B cell (primary cell): Measurements from ENCODE around the gene RERE. TPM values are rescaled to one million over a fixed set of nuclear protein-coding genes. Genes with fewer than 3 reads are reported as not detected.

ENCODE experiments used
- ATAC-seq: fragments of 200-7000 bp; cut with Tn5 transposase; one replicate; pipeline ENCODE4 v1.10.0; 2021; ENCODE audit warnings: low read depth, mild to moderate bottlenecking, moderate number of reproducible peaks, moderate library complexity
- CTCF ChIA-PET: fragments of 350-600 bp; sonication (Branson Sonifier 250); formaldehyde crosslinking; loops from one replicate; lab custom pipeline; 2021; ENCODE audit warnings: antibody characterized with exemption, inconsistent platforms; lab: Charles Lee
- POLR2A ChIA-PET: fragments of 350-600 bp; sonication (Branson Sonifier 250); formaldehyde crosslinking; loops from one replicate; lab custom pipeline; 2021; ENCODE audit warnings: antibody characterized with exemption; lab: Charles Lee
- DNase-seq: peaks from one replicate; pipeline ENCODE4 v3.0.0; 2013
- H2AFZ ChIP-seq: 2 replicates; pipeline ENCODE4 v1.6.1; 2012; ENCODE audit warnings: mild to moderate bottlenecking, low read depth, low read length; ENCODE audit not compliant: insufficient read depth, poor library complexity, severe bottlenecking
- H3K27ac ChIP-seq, 2 donors: 1 replicate in 1 of 2; 2 replicates in 1 of 2; pipeline ENCODE4 v1.5.1; 2012 to 2013; ENCODE audit warnings: low read length in 2 of 2, mild to moderate bottlenecking in 2 of 2, moderate library complexity in 1 of 2
- H3K27me3 ChIP-seq, 4 experiments: fragments of 200-600 bp in 1 of 4; sonication (generic) in 1 of 4; replicated peaks in 1 of 4; 1 replicate in 2 of 4; 2 replicates in 2 of 4; pipeline versions ENCODE4 v1.6.1 to v1.7.0; 2013 to 2016; ENCODE audit warnings: low read length in 3 of 4, mild to moderate bottlenecking in 2 of 4, mixed read lengths in 1 of 4, moderate library complexity in 1 of 4; ENCODE audit not compliant: insufficient read depth in 4 of 4, control insufficient read depth in 3 of 4; ENCODE audit errors: control extremely low read depth in 1 of 4
- H3K36me3 ChIP-seq, 2 experiments: replicated peaks in 1 of 2; 1 replicate in 1 of 2; 2 replicates in 1 of 2; pipeline versions ENCODE4 v1.6.1 to v1.7.1; 2013; ENCODE audit warnings: low read length in 1 of 2; ENCODE audit not compliant: insufficient read depth in 2 of 2, control insufficient read depth in 1 of 2; ENCODE audit errors: control extremely low read depth in 1 of 2, extremely low read depth in 1 of 2
- H3K4me1 ChIP-seq, 2 donors: fragments of 200-600 bp in 1 of 2; sonication (generic) in 1 of 2; 1 replicate in 1 of 2; 2 replicates in 1 of 2; pipeline versions ENCODE4 v1.5.1 to v1.6.1; 2013 to 2017; ENCODE audit warnings: low read length in 2 of 2; ENCODE audit not compliant: control insufficient read depth in 2 of 2, insufficient read depth in 2 of 2
- H3K4me2 ChIP-seq: replicated peaks from 2 replicates; pipeline ENCODE3; 2012; ENCODE audit warnings: mild to moderate bottlenecking, low read depth, low read length; ENCODE audit not compliant: poor library complexity, severe bottlenecking
- H3K4me3 ChIP-seq, 5 experiments: fragments of 200-600 bp in 1 of 5; sonication (generic) in 1 of 5; 1 replicate in 3 of 5; 2 replicates in 2 of 5; pipeline versions ENCODE4 v1.5.1 to v1.7.0; 2011 to 2016; ENCODE audit warnings: low read length in 4 of 5, mild to moderate bottlenecking in 4 of 5, low read depth in 2 of 5, control low read depth in 1 of 5, moderate library complexity in 1 of 5; ENCODE audit not compliant: insufficient read depth in 1 of 5; ENCODE audit errors: control extremely low read depth in 1 of 5, extremely low read depth in 1 of 5
- H3K79me2 ChIP-seq: fragments of 200-600 bp; sonication (generic); one replicate; pipeline ENCODE4 v1.6.0; 2016; ENCODE audit warnings: low read length; ENCODE audit not compliant: control insufficient read depth, insufficient read depth
- H3K9ac ChIP-seq: fragments of 200-600 bp; sonication (generic); 2 replicates; pipeline ENCODE4 v1.6.1; 2017; ENCODE audit warnings: mild to moderate bottlenecking, low read length, moderate library complexity
- H3K9me3 ChIP-seq, 3 donors: one replicate each; pipeline versions ENCODE4 v1.6.1 to v1.7.1; 2013; ENCODE audit warnings: low read length in 2 of 3; ENCODE audit not compliant: control insufficient read depth in 2 of 3, insufficient read depth in 1 of 3; ENCODE audit errors: control extremely low read depth in 1 of 3
- H4K20me1 ChIP-seq: 2 replicates; pipeline ENCODE4 v1.6.0; 2012; ENCODE audit warnings: mild to moderate bottlenecking, low read length; ENCODE audit not compliant: insufficient read depth, control insufficient read depth, poor library complexity, severe bottlenecking
- H3K27ac Mint-ChIP-seq: one replicate; pipeline ENCODE4 v1.8.0; 2021; ENCODE audit warnings: mixed read lengths
- H3K27me3 Mint-ChIP-seq: one replicate; pipeline ENCODE4 v1.8.0; 2021; ENCODE audit warnings: mixed read lengths
- H3K4me1 Mint-ChIP-seq: one replicate; pipeline ENCODE4 v1.8.0; 2021; ENCODE audit warnings: mixed read lengths
- H3K4me3 Mint-ChIP-seq: one replicate; pipeline ENCODE4 v1.8.0; 2021; ENCODE audit warnings: mixed read lengths
- H3K9me3 Mint-ChIP-seq: one replicate; pipeline ENCODE4 v1.8.0; 2022; ENCODE audit warnings: mixed read lengths; ENCODE audit not compliant: insufficient read depth
- EZH2 ChIP-seq: IDR thresholded peaks from 2 replicates; pipeline ENCODE4 v1.6.1; 2012; ENCODE audit warnings: borderline replicate concordance, low read depth, mild to moderate bottlenecking, moderate library complexity, low read length; ENCODE audit not compliant: insufficient read depth, poor library complexity, severe bottlenecking
- WGBS: methylation state at CpG from one replicate; pipeline ENCODE4 v1.1.5; 2013; ENCODE audit warnings: missing lambda C conversion rate; ENCODE audit not compliant: insufficient coverage; 5-methylcytosine and 5-hydroxymethylcytosine counted together
- intact Hi-C: fragments of 100-400 bp; cut with micrococcal nuclease; formaldehyde crosslinking; loops from one replicate; pipeline ENCODE4 v1.10.0; 2022
- polyA plus RNA-seq: library from polyadenylated mRNA; depleted of rRNA; stranded (reverse); fragments of >200 nt; gene quantifications from 2 replicates; pipeline ENCODE4 v1.2.3, GENCODE V29; 2012
- total RNA-seq, 2 donors: library from RNA; stranded (reverse); fragments of 120-200 nt in 1 of 2; gene quantifications; 1 replicate in 1 of 2; 2 replicates in 1 of 2; pipeline versions ENCODE4 v1.2.3 to v1.2.4, GENCODE V29; 2013 to 2022
- TF ChIP-seq, protein P1 (sequence below): fragments of 200-600 bp; IDR thresholded peaks from one replicate; pipeline ENCODE4 v1.8.0; 2022; ENCODE audit warnings: antibody characterized with exemption, mild to moderate bottlenecking

Gene RERE
- total and polyA plus RNA-seq, 2 donors (not counting 1 experiment from before 2014, with no cell fraction given): 27.3 to 132 TPM

DNA sequence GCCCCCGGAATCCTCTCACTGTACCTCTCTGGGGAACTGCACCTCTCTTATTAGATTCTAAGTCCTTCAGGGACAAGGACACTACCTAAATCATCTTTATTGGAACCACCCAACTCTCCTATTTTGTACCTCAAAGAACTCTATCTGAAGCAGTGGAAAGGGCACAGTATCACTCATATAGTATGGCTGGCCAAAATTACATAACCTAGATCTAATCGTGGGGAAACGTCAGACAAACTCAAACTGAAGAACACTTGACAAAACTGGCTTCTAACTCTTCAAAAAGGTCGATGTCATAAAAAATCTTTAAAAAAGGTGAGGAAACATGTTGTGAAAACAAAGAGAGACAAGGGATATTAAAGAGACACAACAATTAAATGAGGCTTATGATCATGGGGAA lies 289.5 kb downstream of the RERE start:
- Histone ChIP-seq H4K20me1 (no peaks in the 10 kb centered on the region), H3K9me3 (peaks cover 0 to 4% (median 0%) of the 10 kb centered on the region in 3 donors), H3K79me2 (peaks cover 19% of the 10 kb centered on the region), H3K4me3 (no peak overlapping the region), H3K4me2 (no peak overlapping the region), H3K4me1 (peaks cover 46 to 53% of the 10 kb centered on the region in 2 donors), H3K27ac (peak overlapping the region; percentile 30 to 94), H3K27me3 (no peaks in the 10 kb centered on the region), H3K9ac (no peak overlapping the region), H2AFZ (no peak overlapping the region), H3K36me3 (peaks cover 0 to 7% of the 10 kb centered on the region in 2 experiments)
- TF ChIP-seq, protein P1, sequence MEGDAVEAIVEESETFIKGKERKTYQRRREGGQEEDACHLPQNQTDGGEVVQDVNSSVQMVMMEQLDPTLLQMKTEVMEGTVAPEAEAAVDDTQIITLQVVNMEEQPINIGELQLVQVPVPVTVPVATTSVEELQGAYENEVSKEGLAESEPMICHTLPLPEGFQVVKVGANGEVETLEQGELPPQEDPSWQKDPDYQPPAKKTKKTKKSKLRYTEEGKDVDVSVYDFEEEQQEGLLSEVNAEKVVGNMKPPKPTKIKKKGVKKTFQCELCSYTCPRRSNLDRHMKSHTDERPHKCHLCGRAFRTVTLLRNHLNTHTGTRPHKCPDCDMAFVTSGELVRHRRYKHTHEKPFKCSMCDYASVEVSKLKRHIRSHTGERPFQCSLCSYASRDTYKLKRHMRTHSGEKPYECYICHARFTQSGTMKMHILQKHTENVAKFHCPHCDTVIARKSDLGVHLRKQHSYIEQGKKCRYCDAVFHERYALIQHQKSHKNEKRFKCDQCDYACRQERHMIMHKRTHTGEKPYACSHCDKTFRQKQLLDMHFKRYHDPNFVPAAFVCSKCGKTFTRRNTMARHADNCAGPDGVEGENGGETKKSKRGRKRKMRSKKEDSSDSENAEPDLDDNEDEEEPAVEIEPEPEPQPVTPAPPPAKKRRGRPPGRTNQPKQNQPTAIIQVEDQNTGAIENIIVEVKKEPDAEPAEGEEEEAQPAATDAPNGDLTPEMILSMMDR: no peak
- TF ChIP-seq EZH2: no peak
- ChIA-PET CTCF (no interaction called here), POLR2A (no interaction called here)
- no peak for ATAC-seq
- Mint-ChIP-seq H3K4me1 (peaks cover 54% of the 10 kb centered on the region), H3K9me3 (no peaks in the 10 kb centered on the region), H3K27ac (peak overlapping the region; percentile 74), H3K4me3 (no peak overlapping the region), H3K27me3 (no peaks in the 10 kb centered on the region)
- intact Hi-C loops: loop anchor here (5.0 to 10.0 kb wide), 2 partner anchors 53 to 106 kb away; no protein-coding TSS in a partner anchor
- DNase-seq: no peak
- 53% methylated on average over 1 of the region's 4 CpGs for WGBS

DNA sequence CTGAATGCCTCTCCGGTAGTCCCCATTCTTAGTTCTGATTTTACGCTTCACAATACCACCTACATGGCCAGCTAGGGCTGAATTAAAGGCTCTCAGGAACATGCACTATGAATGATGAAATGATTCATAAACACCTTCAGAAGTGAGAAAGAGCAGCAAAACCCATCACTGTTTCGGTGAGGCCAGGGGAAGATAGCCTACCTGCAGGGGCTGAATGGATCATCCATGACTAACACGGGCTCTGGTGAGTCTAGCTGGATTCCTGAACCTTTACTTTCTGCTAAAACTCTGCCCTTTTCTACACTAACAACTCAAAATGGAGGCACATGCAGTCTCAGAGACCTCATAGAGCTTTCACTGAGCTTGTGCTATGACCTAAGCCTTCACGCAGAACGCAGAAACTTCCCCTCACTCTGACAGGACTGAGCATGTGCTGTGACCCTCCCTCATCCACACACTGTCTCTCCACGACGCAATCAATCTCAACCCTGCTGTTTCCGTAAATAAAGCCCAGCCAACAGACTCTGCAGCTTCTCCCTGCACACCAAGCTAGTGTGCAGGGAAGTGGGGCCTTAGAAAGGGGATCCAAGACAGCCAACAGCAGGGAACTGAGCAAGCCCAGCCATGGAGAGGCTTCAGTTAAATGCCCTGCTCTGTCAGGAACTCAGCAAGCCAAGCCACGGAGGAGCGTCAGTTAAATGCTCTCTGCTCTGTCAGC lies 291.7 kb downstream of the RERE start:
- ATAC-seq: peak; percentile 96
- peak overlapping the region; percentile 1 to 78 (median 60) for H3K4me3 ChIP-seq
- H3K27me3 Mint-ChIP-seq: no peaks in the 10 kb centered on the region
- peaks cover 41 to 45% of the 10 kb centered on the region in 2 donors for H3K4me1 ChIP-seq
- peaks cover 0 to 7% (median 0%) of the 10 kb centered on the region in 3 donors for H3K9me3 ChIP-seq
- peaks cover 2% of the 10 kb centered on the region for H3K9me3 Mint-ChIP-seq
- H3K9ac ChIP-seq: peak overlapping the region; percentile 77
- no peak overlapping the region for H3K4me3 Mint-ChIP-seq
- DNase-seq: peak; percentile 91
- intact Hi-C loops: loop anchor here (1.0 to 10.0 kb wide), 5 partner anchors 9 to 103 kb away; no protein-coding TSS in a partner anchor
- ChIA-PET CTCF (interaction anchor here (0.7 to 2.1 kb wide), 13 partner anchors 10 to 323 kb away, joined by 3 to 13 read pairs (median 3); no protein-coding TSS in a partner anchor), POLR2A (interaction anchor here (0.7 to 1.6 kb wide), 4 partner anchors 103 to 1434 kb away, joined by 3 to 12 read pairs (median 6); no protein-coding TSS in a partner anchor)
- no peak for TF ChIP-seq EZH2
- TF ChIP-seq, protein P1: no peak
- no peaks in the 10 kb centered on the region for H3K27me3 ChIP-seq
- H3K4me2 ChIP-seq: peak overlapping the region; percentile 73
- peaks cover 57% of the 10 kb centered on the region for H3K4me1 Mint-ChIP-seq
- peaks cover 0 to 18% of the 10 kb centered on the region in 2 experiments for H3K36me3 ChIP-seq
- WGBS: 10% methylated on average over 5 of the region's 11 CpGs
- H3K27ac Mint-ChIP-seq: no peak overlapping the region
- H3K27ac ChIP-seq: peak overlapping the region; percentile 94 to 98
- H3K79me2 ChIP-seq: peaks cover 34% of the 10 kb centered on the region
- no peaks in the 10 kb centered on the region for H4K20me1 ChIP-seq
- H2AFZ ChIP-seq: peak overlapping the region; percentile 65
